Esophagus muscularis mucosa (tissue), 3 donors: ENCODE measurements around the gene ZNF292.

Experiments used
- CTCF ChIP-seq, 3 experiments: fragments of 200-600 bp in 2 of 3; fragments of 450-650 bp in 1 of 3; sonication (generic) in 2 of 3; IDR thresholded peaks; one replicate each; pipeline ENCODE4 v1.5.1; 2017 to 2019; ENCODE audit warnings: antibody characterized with exemption in 3 of 3, mild to moderate bottlenecking in 2 of 3, moderate library complexity in 1 of 3
- POLR2A ChIP-seq: fragments of 450-650 bp; IDR thresholded peaks from one replicate; pipeline ENCODE4 v1.6.1; 2017; ENCODE audit warnings: antibody characterized with exemption, moderate library complexity, mild to moderate bottlenecking, low read depth

GRCh38 chr6:87291883-87292282 lies 136.5 kb downstream of the ZNF292 start:
- TF ChIP-seq POLR2A (no peak), CTCF (IDR thresholded peaks at IDR 0.05) (no peak)
